SK-N-SH (cell line): Measurements from ENCODE around the gene NEGR1.

Experiments
- CTCF ChIP-seq: fragments of 200-600 bp; sonication (generic); IDR thresholded peaks from 2 replicates; pipeline ENCODE4 v1.6.1; 2017; ENCODE audit warnings: antibody characterized with exemption, mild to moderate bottlenecking, moderate library complexity
- EP300 ChIP-seq, 2 experiments: IDR thresholded peaks; 2 replicates each; pipeline versions ENCODE4 v1.4.0 to v1.6.1; 2012; ENCODE audit warnings: borderline replicate concordance in 1 of 2, low read depth in 1 of 2, low read length in 1 of 2
- MEF2A ChIP-seq: IDR thresholded peaks from 2 replicates; pipeline ENCODE4 v1.4.0; 2012; ENCODE audit warnings: low read depth, borderline replicate concordance
- PBX3 ChIP-seq: IDR thresholded peaks from 2 replicates; pipeline ENCODE4; 2012
- POLR2AphosphoS5 ChIP-seq: IDR thresholded peaks from 2 replicates; pipeline ENCODE4 v1.6.1; 2012; ENCODE audit warnings: low read depth, low read length
- RFX5 ChIP-seq: IDR thresholded peaks from 2 replicates; pipeline ENCODE4 v1.6.1; 2012; ENCODE audit warnings: mild to moderate bottlenecking, improper control_type of control experiment, low read length

GRCh38 chr1:71881611-71882010 is 400.7 kb downstream of the NEGR1 start:
- TF ChIP-seq RFX5 (no peak), CTCF (no peak), POLR2AphosphoS5 (no peak), EP300 (IDR thresholded peaks at IDR 0.05; ENCODE audit: borderline replicate concordance in 1 of 2, low read depth in 1 of 2, low read length in 1 of 2) (no peak), PBX3 (no peak), MEF2A (no peak)
